GM21367 (cell line): ENCODE data around the gene PSME3.

Source experiments
- ATAC-seq: cut with Tn5 transposase; IDR thresholded peaks from one replicate; pipeline ENCODE4 v1.9.1; 2021; ENCODE audit not compliant: unreplicated experiment

PSME3 gene

DNA sequence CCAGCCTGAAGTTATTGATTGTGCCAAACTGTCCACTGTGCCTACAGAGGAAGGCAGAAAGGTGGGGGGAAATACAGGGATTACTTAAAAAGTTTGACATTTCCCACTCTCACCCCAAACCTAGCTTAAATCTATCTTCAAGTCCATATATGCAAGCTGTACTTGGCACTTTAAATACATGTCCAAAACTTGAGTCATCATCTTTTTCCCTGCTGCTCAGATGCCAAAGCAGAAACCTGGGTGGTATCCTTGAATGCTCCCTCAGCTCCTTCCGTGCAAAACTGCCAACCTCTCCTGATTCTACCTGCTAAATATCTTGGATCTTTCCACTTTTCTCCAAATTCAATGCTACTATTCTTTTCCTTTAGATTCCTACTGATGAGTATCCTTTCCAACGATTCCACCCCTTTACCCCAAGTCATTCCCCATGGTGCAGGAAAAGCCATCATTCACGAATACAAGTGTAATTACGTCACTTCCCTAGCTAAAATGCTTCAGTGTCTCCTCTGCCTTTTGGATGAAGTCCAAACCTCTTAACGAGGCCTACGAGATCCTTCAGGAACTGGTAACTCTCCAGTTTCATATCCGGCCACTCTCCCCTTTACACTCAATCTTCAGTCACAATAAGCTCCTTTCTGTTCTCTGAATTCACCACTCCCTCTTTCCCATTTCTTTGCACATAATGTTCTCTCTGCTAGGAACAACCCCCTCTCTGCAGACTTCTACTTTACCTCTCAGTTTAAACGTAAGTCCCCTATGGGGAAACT is 18.4 kb upstream of the PSME3 start:
- ATAC-seq, result no peak

DNA sequence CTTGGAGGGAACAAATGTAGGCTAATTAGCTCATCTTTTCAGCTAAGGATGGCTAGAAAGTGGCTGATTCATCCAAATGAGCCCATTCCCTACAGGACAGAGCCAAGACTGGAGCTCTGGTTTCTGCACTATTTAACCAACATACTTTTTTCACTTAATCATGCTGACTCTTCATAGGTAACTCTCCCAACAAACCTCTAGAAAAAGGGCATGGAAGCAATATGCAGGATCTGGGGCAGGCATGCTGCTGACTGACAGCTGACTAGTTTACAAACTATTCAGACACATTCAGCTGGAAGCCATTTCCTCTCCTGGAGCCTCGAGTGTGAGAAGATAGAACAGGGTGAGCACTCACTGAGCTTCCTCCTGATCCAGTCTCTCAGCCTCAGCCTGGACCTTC is 15.3 kb upstream of the PSME3 start:
- ATAC-seq, result no peak

DNA sequence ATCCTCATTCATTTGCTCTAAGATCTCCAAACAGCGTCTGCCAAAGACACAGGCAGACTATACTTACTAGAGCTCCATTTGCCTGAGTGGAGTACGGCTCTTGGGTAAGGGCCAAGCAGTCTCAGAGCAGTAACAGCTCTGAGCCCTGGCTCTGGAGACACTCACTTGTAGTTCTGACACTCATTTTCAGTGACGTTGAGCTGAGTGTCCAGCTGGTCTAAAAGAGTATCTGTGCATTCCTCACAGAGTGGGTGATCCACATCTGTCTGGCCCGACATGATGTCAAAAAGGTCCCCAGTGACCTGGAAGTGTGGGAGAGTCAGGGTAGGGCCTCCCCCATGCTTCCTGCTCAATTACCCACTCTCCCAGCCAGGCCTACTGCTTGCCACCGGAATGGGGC is 14.8 kb upstream of the PSME3 start:
- no peak for ATAC-seq

DNA sequence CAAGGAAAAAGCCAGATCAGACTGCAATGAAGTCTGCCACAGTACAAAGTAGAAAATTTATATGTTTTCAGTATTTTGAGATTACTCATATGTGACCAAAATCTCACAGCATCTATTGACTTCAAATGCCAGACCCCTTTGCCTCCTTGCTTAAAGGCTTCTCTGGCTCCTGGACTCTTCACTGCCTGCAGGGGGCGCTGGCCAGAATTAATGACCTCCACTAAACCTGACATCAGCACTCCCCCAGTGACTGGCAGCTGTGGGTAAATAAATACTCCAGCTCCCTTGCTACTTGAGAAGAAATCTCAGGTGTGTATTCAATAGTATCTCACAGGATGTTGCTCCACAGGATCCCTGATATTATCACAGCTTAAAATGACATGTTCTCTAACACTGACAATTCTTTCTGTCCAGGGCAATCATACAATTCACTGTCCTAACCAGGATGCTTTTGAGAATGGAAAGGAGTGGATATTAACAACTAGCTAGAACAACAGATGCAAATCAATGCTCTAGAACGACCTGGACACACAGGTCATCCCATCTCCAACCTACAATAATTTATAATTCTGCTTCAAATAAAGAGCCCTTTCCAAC is 13.2 kb upstream of the PSME3 start:
- ATAC-seq, result no peak

DNA sequence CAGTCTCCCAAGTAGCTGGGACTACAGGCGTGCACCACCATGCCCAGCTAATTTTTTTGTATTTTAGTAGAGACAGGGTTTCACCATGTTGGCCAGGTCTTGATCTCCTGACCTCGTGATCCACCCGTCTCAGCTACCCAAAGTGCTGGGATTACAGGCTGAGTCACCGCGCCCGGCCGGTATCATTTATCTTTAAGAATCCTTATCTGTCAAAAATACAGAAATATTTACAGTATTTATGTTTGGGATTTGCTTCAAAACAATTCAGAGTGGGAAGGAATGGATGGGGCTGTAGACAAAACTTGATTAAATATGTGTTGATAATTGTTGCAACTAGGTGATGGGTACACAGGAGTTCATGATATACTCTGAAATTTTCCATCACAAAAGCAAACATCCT is 12.0 kb upstream of the PSME3 start:
- no peak for ATAC-seq

DNA sequence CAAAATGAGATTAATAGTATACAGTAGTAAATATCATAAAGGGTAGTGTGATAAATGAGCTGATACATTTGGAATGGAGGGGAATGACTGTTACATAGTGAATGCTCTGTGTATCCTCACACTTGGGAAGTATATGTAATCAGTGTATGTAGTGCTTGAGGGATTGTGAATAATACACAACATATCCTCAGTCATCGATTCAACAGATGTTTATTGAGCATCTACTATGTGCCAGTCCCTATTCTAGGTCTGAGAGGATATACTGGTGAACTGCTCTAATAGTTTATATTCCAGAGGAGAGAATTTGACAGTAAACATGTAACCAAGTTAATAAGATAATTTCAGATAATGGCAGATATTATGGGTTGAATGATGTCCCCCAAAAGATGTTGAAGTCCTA is 5.7 kb upstream of the PSME3 start:
- ATAC-seq, result no peak

DNA sequence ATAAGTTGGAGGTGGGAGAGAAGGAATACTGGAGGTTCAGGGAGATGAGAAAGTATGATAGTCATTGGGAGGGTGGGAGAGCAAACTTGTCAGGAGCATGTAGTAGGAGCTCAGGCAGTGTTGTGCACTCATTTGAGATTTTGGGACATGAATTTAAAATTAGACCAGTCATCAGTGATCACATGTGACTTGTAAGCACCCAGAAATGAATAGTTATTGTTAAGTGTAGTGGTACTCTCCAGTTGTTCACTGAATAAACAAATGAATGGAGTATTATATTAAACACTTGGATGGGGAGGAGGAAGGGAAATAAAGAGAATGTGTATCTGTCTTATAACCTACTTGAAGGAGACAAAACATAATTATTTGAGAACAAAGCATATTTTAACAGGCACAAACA is 2.2 kb upstream of the PSME3 start:
- ATAC-seq, result no peak

DNA sequence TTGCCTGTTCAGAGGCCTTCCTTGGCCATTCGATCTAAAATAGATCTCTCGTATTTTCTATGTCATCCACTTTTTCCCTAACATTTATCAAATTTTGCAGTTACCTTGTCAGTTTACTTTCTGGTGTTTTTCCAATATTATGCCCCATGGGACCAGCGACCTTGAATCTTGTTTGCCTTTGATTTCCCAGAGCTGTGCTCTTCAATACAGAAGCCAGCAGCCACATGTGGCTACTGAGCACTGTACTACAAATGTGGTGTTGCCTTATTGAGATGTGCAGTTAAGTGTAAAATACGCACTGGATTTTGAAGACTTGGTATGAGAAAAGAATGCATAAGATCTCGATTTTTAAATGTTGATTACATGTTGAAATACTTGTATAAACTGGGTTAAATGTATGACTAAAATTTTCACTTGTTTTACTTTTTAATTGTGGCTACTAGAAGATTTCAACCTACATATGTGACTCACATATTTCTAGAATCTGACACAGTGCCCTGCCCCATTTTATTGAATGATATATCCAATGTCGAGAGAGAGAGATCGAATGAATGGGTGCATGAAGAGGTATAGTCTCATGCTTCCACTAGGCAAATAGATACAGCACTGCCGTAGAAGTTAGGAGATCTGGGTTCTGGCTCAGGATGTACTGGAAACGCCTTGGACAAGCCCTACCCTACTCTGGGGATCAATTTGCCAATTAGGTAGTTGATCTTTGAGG is 824 bp upstream of the PSME3 start:
- peak; percentile 7 for ATAC-seq

DNA sequence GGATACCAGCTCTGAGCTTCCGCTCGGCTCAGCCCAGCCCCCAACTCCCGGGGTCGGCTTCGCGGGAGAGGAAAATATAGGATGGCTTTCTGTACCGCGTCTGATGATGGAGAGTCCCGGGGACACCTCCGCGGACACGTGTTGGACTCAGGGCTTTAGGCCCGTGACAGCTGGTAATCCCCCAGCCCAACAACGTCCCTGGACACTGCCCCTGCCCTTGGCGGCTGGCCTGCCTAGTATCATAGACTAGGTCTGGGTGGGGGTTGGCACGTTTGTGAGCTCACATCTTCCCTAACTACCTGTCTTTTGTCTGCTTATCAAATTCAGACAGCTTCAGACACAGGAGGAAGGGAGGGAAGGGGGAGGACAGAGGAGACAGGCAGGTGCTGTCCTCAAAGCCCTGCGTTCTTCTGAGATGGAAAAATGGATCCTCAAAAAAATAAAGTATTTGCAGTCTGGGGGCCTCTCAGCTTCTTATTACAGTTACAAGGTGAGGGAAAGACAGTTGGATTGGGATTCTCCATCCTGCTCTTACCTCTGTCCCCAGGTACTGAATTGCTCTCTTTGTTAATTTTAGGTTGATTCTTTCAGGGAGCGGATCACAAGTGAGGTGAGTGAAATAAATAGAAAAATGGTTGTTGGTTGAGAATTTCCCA is 698 bp downstream of the PSME3 start:
- peak; percentile 14 for ATAC-seq

DNA sequence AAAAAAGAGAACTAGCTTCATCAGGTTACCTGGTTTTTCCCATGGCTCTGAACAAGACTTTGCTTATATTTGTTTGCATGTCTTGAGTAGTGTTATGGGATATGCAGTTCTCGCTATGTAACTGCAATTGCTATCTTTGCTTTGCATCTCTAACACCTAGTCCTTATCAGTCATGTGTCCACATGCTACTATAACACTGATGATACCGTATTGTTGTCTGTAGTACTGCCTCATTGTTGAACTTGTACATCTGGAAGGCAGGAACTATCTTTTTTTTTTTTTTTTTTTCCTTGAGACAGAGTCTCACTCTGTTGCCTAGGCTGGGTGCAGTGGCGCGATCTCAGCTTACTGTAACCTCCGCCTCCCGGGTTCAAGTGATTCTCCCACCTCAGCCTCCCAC is 2.5 kb downstream of the PSME3 start:
- ATAC-seq, result no peak

DNA sequence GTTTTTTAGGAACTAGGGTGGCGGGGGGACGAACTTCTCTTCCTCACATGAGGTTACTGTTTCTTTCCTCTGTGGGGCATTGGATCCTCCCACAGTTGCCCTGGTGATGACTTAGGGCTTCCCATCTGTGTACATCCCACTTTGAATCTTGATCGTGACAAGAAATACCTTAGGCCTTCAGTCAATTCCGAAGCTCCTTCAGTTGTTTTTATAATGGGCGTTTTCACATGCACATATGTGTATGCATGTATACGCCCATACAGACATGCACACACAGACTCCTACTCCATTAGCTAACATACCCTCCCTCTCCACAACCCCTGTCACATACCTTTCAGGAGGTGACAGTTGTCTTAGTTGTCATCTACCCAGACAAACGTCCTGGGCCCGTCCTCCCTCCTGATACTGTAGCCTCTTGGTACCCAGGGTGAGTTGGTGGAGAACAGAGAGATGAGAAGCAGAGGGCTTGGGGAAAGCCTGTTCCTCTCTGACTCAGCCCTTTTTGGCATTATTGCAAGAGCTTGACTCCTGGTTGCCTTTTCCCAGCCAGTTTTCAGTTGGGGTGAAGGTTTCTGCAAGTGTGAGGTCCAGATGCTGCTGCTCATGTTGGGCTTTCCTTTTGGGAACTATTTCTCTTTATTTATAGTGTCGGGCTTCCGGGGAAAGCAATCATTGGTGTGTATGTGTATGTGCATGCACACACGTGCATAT is 8.9 kb downstream of the PSME3 start:
- no peak for ATAC-seq

DNA sequence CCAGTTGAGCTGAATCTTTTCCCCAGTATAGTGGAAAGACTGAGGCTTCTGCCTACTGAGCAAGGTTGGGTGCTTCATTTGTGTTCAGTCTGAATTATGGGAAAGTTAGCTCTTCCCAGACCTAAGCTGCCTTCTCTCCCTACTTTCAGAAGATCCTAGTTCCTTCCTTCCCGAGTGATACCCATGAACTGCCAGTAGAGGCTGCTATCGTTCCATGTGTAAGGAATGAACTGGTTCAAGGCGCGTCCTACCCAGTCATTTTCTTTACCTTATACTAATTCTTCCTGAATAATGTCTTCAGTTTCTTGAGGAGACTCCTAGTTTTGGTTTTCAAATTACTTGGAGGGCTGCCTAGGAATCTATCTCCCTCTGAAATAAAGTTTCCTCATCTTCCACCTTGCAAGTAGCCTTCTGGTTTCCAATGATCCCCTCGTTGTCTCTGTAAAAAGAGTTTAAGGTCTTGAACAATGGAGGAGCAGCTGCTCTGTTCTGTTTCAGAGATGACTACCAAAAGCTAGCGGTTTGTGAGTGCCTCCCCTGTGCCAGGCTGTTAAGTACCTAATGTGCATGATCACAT is 10.2 kb downstream of the PSME3 start:
- ATAC-seq, result no peak

DNA sequence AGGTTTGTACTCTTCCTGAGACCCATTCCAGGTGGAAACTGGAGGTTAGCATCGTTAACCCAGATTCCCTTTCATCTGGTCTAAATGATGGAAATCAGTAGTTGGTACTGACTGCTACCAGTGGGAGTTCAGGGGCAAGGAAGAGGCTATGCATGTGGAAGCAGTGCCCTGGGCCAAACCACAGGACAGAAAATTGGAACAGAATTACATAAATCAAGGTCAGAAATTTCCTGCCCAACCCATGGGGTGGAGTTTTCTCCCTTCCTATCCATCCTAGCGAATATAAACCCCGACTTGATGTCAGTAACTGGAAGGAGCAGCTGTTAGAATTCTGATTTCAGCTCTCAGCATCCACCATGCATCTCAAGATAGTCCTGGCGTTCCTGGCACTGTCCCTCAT is 11.1 kb downstream of the PSME3 start, which contains the start of gene AOC2:
Gene AOC2 (plus strand): TSS at position 310 of the 400 bp plus-strand sequence. CDS start 47 bp downstream, at position 357.
- ATAC-seq, result no peak

DNA sequence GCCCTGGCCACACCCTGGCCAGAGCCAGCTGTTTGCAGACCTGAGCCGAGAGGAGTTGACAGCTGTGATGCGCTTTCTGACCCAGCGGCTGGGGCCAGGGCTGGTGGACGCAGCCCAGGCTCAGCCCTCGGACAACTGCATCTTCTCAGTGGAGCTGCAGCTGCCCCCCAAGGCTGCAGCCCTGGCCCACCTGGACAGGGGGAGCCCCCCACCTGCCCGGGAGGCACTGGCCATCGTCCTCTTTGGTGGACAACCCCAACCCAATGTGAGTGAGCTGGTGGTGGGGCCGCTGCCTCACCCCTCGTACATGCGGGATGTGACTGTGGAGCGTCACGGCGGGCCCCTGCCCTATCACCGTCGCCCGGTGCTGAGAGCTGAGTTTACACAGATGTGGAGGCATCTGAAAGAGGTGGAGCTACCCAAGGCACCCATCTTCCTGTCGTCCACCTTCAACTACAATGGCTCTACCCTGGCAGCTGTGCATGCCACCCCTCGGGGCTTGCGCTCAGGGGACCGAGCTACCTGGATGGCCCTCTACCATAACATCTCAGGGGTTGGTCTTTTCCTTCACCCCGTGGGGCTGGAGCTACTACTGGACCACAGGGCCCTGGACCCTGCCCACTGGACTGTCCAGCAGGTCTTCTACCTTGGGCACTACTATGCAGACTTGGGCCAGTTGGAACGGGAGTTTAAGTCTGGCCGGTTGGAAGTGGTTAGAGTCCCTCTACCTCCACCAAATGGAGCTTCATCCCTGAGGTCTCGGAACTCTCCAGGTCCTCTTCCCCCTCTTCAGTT is 11.8 kb downstream of the PSME3 start:
- ATAC-seq, result no peak

DNA sequence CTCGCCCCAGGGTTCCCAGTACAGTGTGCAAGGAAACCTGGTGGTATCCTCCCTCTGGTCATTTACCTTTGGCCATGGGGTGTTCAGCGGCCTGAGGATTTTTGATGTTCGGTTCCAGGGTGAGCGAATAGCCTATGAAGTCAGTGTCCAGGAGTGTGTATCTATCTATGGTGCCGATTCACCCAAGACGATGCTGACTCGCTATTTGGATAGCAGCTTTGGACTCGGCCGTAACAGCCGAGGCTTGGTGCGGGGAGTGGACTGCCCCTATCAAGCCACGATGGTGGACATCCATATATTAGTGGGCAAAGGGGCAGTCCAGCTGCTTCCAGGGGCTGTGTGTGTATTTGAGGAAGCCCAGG is 12.3 kb downstream of the PSME3 start:
- ATAC-seq, result no peak

DNA sequence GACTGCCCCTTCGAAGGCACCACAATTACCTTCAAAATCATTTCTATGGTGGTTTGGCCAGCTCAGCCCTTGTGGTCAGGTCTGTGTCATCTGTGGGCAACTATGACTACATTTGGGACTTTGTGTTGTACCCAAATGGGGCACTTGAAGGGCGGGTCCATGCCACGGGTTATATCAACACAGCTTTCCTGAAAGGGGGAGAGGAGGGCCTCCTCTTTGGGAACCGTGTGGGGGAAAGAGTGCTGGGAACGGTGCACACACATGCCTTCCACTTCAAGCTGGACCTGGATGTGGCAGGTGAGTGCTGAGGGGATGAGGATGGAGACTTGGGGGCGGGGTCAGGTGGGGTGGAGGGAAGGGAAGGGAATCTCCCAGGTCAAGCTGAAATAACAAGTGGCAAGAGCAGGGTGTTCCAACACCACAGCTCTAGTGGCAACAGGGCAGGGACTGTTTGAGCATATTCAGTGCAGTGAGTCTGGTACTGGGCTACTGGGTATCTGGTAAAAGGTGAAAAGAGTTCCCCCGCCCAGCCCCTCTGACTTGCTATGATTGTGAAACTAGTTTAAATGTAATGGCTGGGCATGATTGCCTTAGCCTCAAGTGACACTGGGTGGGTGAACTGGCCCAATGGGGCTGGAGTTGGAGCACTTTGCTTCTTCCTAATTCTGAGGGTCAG is 12.9 kb downstream of the PSME3 start:
- no peak for ATAC-seq

DNA sequence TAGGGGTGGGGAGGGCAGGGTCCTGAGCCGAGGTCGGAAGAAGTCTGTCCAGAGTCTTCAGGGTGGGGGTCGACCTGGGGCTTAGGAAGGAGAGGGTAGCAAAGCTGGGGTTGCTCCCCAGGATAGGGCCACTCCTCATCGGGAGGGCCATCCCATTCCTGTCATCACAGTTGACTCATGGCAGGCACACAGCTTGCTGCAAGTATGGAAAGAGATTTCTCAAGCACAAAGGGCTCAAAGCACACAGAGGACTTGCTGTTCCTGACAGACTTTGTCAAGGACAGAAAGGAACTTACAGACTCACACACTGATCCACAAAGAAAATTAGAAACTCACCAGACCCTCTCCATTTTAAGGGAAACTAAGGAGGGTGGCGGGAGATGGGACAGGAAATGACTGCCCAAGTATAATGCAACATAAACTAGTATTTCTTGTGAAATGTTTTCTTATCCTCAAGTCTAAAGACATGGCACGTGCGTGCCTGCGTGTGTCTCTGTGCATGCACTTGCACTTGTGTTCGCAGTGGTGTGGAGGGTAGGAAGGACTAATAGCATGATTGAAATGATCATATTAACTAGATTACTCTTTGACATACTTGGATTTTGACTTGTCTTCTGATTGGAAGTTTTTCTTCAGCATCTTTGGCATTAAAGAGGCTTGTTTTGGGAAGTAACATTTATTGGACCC is 13.5 kb downstream of the PSME3 start:
- ATAC-seq, result no peak

DNA sequence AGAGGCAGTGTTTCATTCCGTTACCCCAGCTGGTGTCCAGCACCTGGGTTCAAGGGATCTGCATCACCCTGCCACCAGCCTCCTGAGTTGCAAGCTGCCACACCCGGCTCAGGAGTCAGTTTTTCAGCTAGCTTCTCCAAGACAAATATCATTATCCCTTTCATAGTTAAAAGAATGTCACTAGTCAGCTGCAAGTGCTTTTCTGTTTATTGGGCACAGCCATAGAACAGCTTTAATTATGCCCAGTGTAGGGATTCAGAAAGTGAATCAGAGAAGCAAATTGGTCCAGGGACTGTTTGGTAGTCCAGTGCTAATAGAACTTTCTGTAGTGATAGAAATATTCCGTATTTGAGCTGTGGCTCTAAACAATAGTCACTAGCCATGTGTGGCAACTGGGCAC is 14.9 kb downstream of the PSME3 start:
- ATAC-seq, result no peak

DNA sequence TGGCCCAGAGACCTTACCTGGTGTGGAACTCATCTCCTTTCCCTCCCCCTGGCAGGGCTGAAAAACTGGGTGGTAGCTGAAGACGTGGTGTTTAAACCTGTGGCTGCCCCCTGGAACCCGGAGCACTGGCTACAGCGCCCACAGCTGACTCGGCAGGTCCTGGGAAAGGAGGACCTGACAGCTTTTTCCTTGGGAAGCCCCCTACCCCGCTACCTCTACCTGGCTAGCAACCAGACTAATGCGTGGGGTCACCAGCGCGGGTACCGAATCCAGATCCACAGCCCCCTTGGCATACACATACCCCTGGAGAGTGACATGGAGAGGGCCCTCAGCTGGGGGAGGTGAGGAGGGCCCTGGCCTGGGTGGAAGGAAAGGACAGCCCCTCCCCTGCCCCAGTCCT is 15.8 kb downstream of the PSME3 start:
- no peak for ATAC-seq
